ENCODE data around the gene RASL11A.
A peak's percentile ranks its signal among the peaks of the same experiment; 100 is the strongest.
"Not testable (repeated sequence)": the region's sequence is repeated elsewhere in the genome, so short reads cannot be mapped to it uniquely, and the experiment has no call there.

RASL11A gene

DNA sequence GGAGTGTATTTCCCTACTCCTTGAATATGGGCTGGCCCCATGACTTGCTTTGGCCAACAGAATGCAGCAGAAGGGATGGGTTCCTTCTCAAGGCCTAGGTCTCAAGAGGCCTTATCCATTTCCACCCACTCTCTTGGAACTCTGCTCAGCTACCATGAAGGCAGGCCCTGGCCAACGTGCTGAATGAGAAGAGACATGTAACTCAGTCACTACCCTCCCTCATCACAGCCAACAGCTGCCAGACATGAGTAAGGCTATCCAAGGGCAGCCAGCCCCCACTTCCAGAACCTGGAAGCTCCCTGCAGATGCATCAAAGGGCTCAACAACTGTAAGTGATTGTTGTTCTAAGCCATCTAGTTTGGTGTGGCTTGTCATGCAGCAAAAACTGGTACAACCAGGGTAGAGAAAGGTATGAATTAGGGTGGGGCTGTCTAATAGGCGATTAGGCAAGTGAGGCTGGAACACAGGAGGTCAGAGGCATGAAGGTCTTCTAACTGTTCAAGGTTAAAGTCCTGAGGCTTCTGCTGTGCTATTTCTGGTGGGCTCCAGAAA is 1.4 kb upstream of the RASL11A start:
- DNase-seq (ENCODE audit: low spot score) = no peak

DNA sequence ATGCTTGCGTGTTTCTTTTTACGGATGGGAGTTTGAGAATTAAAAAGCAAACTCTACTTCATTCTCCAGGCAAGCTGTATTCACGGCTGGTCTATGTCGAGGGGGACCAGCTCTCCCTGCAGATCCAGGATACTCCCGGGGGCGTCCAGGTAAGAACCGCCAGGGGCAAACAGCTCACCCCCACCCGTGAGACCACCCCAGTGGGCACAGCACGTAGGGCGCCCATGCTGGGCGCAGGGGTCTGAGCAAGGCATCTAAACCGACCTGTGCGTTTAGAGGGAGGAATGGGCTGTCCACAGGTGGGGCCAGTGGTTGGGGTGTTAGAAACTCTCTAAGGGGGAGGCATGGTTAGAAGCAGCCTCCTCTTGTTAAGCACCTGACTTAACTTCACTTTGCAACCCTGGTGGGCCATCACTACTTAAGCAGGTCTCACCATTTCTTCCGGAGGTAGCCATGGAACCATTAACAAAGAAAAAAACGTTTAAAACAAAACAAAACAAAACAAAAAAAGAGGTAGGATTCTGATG is 1.0 kb downstream of the RASL11A start:
- no peak for DNase-seq (ENCODE audit: low spot score)

DNA sequence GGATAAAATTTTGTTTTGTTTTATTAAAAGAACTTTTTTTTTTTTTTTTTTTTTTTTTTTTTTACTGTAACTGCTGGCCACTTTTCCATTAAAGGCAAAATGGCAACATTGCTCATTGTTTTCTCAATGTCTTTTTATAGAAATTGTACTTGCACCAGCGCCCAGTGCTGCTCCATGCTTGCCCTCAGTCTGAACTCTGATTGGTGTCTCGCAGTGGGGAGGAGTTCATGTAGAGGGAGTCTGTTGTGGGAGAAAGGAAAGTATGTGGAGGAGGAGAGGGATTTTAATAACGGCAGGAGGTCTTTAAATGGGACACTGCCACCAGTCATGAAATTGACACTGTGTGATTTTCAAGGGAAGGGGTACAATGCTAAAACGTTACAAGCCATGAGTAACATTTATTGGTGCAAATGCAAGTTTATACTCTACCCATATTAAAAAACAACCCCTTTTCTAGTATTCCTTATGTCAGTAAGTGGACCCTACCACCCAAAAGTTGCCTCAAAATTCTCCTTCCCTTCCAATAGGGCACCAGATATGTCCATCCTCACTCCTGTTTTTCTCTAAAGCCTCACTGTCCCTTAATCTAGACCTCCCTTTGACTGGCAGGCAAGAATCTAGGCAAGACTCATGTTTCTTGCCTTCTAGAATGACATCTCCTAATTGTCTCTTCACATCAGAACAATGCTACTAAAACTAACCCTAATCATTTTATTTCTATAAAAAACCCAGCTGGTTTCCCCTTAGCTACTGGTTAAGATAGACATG is 3.2 kb downstream of the RASL11A start:
- no peak for DNase-seq (ENCODE audit: low spot score)

DNA sequence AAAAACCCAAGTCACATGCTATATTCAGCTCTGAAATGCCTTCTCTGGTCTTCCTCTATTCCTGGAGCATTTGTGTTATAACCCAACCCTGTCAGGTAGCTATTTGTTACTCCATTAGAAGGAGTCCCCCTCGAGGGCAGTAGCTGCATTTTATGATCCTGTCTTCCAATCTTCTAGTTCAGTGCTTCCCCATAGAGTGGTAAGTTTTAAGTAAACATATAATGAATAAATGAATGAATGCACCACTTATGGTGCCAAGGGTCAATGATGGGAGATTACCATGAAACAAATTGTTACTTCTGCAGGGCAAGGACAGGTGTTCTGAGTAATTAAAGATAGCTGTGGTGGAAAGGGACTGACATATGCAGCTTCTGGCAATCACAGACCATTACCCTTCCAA is 4.0 kb downstream of the RASL11A start:
- no peak for DNase-seq (ENCODE audit: low spot score)

DNA sequence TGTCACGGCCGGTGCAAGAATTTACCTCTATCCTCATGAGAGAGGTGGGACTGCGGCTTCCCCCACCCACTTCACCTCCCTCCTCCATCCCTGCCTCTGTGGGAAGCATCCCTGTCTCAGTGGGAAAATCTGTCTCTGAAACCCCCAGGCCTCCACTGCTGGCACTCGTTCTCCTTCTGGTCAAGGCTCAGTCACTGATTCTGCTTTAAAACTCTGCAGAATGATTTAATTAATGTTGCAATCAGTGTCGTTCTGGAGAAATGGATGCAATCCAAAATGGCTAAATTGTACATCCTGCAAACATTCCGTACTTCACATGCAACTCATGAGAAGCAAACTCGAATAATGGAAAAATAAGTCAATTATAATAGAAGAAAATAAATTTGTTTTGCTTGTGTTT is 5.6 kb downstream of the RASL11A start:
- DNase-seq (ENCODE audit: low spot score) = no peak

DNA sequence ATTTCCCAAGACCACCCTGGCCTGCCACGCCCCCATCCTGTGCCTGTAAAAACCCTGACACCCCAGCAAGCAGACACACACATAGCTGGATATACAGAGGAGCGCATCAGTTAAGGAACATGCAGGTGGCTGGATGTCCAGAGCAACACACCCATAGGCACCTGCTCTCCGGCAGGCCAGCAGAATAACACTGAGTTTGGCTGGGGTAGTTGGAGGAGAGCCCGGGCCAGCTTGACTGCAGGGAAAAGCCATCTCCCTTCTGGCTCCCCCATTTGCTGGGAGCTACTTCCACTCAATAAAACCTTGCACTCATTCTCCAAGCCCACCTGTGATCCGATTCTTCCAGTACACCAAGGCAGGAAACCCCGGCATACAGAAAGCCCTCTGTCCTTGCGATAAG is 8.9 kb downstream of the RASL11A start:
- DNase-seq (ENCODE audit: low spot score) = peak; percentile 77

DNA sequence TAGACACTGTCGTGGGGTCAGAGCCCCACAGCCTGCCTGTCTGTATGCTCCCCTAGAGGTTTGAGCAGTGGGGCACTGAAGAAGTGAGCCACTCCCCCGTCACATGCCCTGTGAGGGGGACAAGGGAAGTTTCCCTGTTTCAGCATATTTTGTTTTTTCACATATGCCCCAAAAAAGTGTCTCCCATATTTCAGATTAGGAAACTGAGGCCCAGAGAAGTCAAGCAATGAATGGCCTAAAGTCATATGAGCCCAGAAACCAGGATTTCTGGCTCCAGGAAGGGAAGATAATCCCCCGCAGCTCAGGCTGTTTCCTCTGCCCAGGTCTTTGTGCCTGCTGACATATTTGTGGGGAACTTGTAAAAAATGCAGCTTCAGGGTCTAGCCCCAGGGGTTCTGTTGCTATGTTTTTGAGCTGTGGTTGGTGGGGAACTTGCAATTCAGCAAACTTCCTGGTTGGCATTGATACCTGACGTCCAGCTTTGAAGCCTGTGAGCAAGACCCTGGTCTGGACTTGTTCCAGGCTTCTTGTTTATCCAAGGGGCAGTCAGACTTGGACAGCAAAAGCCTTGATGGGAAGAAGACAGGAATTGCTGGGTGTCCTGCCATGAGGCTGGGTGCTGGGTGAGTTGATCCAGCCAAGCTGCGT is 9.5 kb downstream of the RASL11A start:
- DNase-seq (ENCODE audit: low spot score) = no peak

DNA sequence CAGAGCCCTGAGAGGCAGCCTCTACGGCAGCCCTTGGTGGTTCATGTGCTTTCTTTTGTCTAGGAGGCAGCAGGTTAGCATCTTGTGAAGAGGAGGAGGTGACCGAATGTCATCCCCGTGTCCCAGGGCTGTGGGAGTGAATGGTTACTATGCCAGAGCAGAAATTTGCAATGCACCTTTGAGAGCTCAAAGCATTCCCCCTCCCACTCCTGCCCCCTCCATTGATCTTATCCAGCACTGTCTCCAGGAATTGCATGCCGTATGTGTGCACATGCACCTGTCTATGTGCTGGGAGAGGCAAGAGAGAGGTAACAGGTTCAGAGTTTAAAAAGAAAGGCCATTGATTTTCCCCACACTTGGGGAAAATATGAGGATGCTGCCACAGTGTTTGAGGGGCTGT is 10.2 kb downstream of the RASL11A start:
- DNase-seq (ENCODE audit: low spot score) = no peak

DNA sequence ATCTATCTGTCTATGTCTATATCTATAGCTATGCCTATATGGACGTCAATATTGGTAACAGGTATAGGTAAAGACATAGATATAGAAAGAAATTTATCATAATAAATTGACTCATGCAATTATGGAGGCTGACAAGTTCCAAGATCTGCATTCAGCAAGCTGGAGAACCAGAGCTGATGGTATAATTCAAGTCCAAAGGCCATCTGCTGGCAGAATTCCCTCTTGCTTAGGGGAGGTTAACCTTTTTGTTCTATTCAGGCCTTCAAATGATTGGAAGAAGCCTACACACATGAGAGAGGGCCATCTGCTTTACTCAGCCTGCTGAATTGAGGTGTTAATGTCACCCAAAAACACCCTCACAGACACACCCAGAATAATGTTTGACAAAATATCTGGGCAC is 10.8 kb downstream of the RASL11A start:
- DNase-seq (ENCODE audit: low spot score) = no peak

DNA sequence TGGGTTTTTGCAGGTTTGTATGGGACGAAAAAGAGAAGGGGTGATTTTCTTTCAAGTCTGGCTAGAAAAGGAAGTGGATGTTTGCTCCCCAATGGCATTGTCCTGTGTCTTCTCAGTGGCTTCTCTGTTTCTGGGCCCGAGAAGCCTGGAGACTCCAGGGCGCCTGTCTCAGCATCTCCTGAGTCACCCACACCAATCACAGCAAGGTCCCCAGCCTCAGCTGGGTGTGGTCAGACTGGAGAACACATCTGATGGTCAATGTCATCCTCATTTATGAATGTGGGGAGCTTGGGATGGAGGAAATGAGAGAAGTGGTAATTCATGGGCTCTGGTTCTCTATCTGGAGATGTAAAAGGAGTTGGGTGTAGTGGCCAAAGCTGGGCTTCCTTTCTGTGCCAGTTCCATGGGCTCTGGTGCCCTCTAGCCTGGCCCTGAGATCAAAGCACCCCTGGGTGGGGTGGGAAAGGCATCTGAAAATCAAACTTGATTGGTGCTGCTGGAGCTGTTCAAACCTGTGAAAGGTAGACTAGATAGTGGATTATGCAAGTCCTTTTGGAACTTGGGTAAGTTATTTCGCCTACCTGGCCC is 13.4 kb downstream of the RASL11A start:
- no peak for DNase-seq (ENCODE audit: low spot score)

DNA sequence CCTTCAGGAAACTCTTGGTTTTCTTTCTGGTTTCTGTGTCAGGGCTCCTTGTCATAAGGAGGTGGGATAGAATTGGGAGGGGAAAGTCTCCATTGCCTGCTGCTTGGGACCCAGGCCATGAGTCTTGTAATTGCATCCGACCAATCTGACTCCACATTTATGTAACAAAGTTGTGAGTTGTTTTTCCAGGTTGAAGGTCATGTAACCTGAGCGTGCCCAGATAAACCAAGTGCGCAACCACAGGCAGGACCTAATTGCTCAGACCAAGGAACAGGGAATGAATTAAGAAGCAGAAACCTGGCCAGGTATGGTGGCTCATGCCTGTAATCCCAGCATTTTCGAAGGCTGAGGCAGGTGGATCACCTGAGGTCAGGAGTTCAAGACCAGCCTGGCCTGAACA is 17.8 kb downstream of the RASL11A start:
- no peak for DNase-seq (ENCODE audit: low spot score)

DNA sequence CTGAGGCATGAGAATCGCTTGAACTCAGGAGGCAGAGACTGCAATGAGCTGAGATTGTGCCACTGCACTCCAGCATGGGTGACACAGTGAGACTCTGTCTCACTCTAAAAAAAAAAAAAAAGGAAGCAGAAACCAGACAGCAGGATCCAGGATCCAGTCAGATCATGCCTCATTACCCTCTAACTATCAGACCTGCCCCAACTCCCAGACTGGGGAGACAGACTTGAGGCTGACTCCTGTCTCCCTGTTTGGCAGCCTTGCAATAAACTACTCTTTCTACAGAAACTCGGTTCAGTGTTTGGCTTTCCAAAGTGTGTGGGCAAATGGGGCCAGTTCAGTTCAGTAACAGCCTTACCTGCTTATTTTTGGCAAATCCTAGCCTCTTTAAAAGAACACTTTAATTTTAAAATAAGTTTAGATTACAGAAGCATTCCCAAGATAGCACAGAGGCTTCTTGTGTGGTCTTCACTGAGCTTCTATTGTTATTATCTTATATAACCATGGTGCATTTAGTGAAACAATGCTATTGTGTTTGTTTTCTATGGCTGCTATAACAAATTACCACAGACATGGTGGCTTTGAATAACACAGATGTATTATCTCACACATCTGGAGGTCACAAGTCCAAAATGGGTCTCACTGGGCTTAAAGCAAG is 18.5 kb downstream of the RASL11A start:
- DNase-seq (ENCODE audit: low spot score) = no peak

DNA sequence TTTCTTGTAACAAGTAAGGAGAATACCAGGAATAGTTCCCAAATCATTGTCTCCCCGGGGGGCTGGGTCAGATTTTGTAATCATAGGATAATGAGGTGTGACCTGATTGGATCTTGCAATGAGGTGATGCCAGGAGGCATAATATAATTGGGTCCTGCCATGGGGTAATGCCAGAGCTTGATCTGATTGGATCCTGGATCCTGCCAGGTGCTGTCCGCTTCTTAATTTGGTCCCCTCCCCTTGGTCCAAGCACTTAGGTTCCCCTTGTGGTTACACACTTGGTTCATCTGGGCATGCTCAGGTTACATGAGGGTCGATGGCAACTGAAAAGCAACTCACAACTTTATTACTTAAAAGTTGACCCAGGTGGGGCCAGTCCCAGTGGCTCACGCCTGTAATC is 20.1 kb downstream of the RASL11A start:
- DNase-seq (ENCODE audit: low spot score) = no peak

DNA sequence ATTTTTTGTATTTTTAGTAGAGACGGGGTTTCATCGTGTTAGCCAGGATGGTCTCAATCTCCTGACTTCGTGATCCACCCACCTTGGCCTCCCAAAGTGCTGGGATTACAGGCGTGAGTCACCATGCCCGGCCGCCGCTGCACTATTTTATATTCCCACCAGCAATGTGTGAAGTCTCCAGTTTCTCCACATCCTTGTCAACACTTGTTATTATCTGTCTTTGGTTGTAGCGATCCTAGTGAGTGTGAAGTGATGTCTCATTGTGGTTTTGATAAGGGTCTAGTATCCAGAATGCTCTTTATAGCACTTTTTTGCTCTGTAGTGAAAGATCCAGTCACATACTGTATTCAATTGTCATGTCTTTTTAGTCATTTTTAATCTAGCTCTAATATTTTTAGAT is 21.3 kb downstream of the RASL11A start:
- DNase-seq (ENCODE audit: low spot score) = not testable (repeated sequence)

DNA sequence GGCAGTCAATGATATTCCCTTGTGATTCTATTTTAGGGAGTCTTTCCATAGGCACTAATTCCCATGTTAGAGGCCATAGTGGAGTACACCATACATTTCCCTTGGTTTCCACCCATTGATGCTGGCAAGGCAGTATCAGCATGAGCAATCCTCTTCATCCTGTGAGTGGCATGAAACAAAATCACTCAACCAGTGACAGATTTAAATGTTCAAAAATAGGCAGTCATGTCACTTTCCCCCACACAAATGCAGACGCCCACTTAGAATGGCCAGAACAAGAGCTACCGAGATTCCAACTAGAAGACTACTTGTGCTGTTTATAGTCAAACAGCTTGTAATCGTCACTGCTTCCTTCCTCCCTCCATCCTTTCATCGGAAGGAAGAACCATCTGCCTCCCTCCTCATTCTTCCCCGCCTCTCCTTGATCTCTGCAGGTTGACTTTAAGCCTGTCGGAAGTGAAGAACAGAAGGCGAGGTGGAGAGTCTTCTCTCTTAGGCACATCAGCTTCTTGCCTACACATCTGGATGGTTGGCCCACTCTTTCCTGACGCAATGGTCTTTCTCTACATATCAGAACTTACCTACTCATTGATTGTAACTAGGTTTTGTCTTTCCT is 22.6 kb downstream of the RASL11A start:
- no peak for DNase-seq (ENCODE audit: low spot score)

DNA sequence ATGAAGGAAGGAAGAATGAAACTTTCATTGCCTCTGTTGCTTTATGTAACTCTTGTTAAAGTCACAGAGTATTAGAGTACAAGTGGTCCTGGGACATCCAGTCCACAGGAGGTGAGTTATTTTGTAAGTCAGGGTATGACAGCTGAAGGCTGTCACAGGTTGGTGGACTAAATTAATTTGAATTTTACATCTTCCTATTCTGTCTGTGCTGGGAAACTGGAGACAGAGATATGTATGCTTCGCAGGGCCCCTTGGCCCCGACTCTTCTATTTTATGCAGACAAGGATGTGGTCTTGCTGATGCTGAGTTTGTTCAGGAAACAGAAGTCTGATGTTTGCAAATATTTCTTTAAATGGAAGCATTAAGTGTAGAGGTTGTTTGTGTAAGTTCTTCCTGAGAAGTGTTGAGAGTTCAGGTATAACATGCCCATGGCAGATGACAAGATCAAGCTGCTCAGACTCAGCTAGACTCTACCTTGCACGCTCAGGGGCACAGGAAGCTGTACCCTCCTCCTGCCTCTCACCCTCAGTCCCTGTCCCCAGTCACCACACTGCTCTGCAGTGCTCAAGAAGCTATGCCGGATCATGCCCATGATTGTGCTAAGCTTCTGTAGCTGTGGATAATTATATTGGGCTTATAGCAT is 23.4 kb downstream of the RASL11A start:
- DNase-seq (ENCODE audit: low spot score) = no peak

DNA sequence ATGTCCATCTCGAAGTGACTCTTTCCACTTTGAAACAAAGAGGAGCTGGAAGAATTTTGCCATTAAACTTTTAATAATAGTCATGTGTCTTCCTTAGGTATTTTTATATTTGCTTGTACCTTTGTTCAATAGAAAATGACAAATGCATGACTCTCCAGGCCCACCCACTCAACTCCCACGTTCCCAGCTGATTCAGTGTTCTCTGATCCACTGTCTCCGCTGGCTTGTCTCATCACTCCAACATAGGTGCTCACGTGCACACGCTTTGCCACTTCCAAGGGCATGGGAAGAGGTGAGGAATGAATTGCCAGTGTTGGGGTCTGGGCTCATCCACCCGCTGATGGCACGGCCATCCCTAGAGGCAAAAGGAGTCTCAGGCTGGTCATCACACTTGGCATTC is 24.5 kb downstream of the RASL11A start:
- no peak for DNase-seq (ENCODE audit: low spot score)

DNA sequence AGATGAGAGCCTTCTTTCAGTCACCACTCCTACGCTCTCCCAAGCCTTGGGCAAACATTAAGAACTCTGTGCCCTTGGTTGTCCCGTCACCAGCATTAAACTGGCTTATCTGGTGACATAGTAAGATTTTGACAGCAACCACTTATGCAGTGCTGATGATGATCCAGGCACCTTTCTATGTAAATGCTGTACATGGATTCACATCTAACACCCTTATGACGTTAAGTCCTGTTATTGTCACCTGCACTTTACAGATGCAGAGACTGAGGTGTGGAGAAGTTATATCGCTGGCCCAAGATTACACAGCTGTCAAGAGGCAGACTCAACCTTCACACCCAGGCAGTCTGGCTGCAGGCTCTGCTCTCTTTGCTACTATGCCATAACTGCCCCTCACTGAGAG is 25.0 kb downstream of the RASL11A start:
- DNase-seq (ENCODE audit: low spot score) = no peak

DNA sequence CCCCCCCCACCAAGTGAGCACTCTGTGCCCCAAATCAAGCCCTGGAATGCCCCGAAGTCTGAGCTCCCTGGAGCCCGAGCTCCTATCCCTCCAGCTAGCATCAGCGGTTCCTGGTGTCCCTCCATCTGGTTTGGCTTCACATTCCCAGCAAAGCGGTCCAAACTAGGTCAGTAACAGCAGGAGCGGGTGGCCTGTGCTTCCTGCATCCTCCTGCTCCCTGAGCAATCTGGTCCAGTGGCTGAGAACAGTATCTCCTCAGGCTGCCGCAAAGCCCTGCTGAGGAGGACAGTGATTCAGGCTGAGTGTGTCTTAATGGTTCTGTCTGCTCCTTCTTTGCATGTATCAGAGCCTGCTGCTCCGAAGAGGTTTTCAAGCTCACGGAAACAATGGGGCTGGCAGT is 25.9 kb downstream of the RASL11A start:
- peak; percentile 96 for DNase-seq (ENCODE audit: low spot score)

DNA sequence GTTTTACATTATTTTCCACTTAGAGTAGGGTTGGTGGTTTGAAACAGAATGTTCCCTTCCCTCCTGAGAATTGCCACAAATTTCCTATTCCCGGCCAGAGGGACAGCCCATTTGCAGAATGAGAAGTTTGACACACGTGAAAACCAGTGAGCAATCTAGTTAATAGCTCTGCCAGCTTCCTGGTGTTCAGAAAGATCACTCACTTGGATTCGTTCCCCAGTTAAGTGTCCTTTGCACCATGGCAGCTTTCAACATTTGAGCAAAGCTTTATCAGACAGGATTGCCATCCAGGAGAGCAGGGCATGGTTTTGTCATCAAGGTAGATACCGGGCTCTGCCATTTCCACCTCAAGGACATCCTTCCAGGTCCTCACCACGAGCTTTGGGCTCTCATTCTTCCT is 28.2 kb downstream of the RASL11A start:
- peak; percentile 71 for DNase-seq (ENCODE audit: low spot score)

DNA sequence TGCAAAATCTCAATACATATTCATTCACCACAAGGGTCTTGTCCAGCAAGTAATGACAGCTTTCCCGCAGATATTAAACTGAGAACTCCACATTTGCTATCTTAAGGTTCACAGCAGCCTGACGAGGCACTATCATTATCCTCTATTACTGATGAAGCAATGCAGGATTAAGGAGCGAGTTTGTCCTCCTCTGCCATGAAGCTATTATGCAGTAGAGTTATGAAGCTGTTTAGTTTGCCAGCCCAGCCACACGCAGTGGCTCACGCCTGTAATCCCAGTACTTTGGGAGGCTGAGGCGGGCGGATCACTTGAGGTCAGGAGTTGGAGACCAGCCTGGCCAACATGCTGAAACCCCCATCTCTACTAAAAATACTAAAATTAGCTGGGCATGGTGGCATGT is 29.8 kb downstream of the RASL11A start:
- DNase-seq (ENCODE audit: low spot score) = not testable (repeated sequence)
